Activated naive CD4-positive, alpha-beta T cell treated with anti-CD3 and anti-CD28 coated beads for 36 hours (primary cell): ENCODE results near the gene BCL6. TPM values are rescaled to one million over a fixed set of nuclear protein-coding genes. Genes with fewer than 3 reads are reported as not detected.

ENCODE experiments used
- CTCF ChIA-PET: fragments of 350-600 bp; sonication (Branson Sonifier 250); formaldehyde crosslinking; loops from one replicate; lab custom pipeline; 2021; ENCODE audit warnings: antibody characterized with exemption; lab: Charles Lee
- DNase-seq: peaks from one replicate; pipeline ENCODE4 v3.0.0-alpha.2; 2020
- H3K27ac Mint-ChIP-seq: one replicate; pipeline ENCODE4 v1.8.0; 2021; ENCODE audit warnings: mild to moderate bottlenecking, mixed read lengths
- H3K27me3 Mint-ChIP-seq: one replicate; pipeline ENCODE4 v1.8.0; 2021; ENCODE audit warnings: low read depth, mixed read lengths
- H3K36me3 Mint-ChIP-seq: one replicate; pipeline ENCODE4 v1.8.0; 2021; ENCODE audit warnings: low read depth, mixed read lengths
- H3K4me1 Mint-ChIP-seq: one replicate; pipeline ENCODE4 v1.8.0; 2021; ENCODE audit warnings: low read depth, mixed read lengths
- H3K4me3 Mint-ChIP-seq: one replicate; pipeline ENCODE4 v1.8.0; 2021; ENCODE audit warnings: mild to moderate bottlenecking, moderate library complexity, mixed read lengths
- H3K9me3 Mint-ChIP-seq: one replicate; pipeline ENCODE4 v1.8.0; 2021; ENCODE audit warnings: mixed read lengths
- intact Hi-C: fragments of 100-400 bp; cut with micrococcal nuclease; formaldehyde crosslinking; loops from one replicate; pipeline ENCODE4 v1.15.1; 2023
- total RNA-seq, 2 experiments: library from RNA; stranded (reverse); gene quantifications; one replicate each; pipeline ENCODE4 v1.2.3, GENCODE V29; 2021

Gene BCL6
- 100 to 1,000 TPM in 1 of 2 experiments, 10 to 100 TPM in 1; 98.9 to 101 TPM for total RNA-seq

- CTCF ChIA-PET = interaction anchor here (0.6 to 5.3 kb wide), 15 partner anchors 25 to 1210 kb away, joined by 3 to 40 read pairs (median 4); no protein-coding TSS in a partner anchor
- no peaks in the 10 kb centered on the region for H3K9me3 Mint-ChIP-seq
- no peaks in the 10 kb centered on the region for H3K27me3 Mint-ChIP-seq
- peaks cover 27% of the 10 kb centered on the region for H3K36me3 Mint-ChIP-seq
- DNase-seq = peak; percentile 92
- intact Hi-C loops = loop anchor here (1.0 to 10.0 kb wide), 12 partner anchors 55 to 1811 kb away; partner anchors contain the start of gene TRA2B
- peaks cover 46% of the 10 kb centered on the region for H3K4me1 Mint-ChIP-seq
- peak within 1 kb of the TSS; percentile 86 for H3K4me3 Mint-ChIP-seq
- peak within 1 kb of the TSS; percentile 97 for H3K27ac Mint-ChIP-seq
These were observed at the start of gene BCL6 for GRCh38 chr3:187745201-187746058. TSS of gene BCL6 (minus strand) at chr3:187745468. CDS start at chr3:187733693, 11,775 bp downstream.

- no peak overlapping the region for H3K27ac Mint-ChIP-seq
- no peaks in the 10 kb centered on the region for H3K36me3 Mint-ChIP-seq
- no peak for DNase-seq
- no peak overlapping the region for H3K4me3 Mint-ChIP-seq
- no peaks in the 10 kb centered on the region for H3K9me3 Mint-ChIP-seq
- CTCF ChIA-PET = no interaction called here
- H3K4me1 Mint-ChIP-seq = peaks cover 32% of the 10 kb centered on the region
- intact Hi-C loops = no loop called here
- no peaks in the 10 kb centered on the region for H3K27me3 Mint-ChIP-seq
These were observed 49.5 kb upstream of the BCL6 start for GRCh38 chr3:187794731-187795130.

GRCh38 chr3:187793618-187794017 is 48.4 kb upstream of the BCL6 start:
- no peak for DNase-seq
- no peaks in the 10 kb centered on the region for H3K27me3 Mint-ChIP-seq
- no peaks in the 10 kb centered on the region for H3K9me3 Mint-ChIP-seq
- H3K27ac Mint-ChIP-seq = no peak overlapping the region
- CTCF ChIA-PET = no interaction called here
- intact Hi-C loops = no loop called here
- H3K4me3 Mint-ChIP-seq = no peak overlapping the region
- no peaks in the 10 kb centered on the region for H3K36me3 Mint-ChIP-seq
- peaks cover 30% of the 10 kb centered on the region for H3K4me1 Mint-ChIP-seq

GRCh38 chr3:187792521-187792920 is 47.3 kb upstream of the BCL6 start:
- H3K27me3 Mint-ChIP-seq = no peaks in the 10 kb centered on the region
- H3K9me3 Mint-ChIP-seq = no peaks in the 10 kb centered on the region
- no peak overlapping the region for H3K4me3 Mint-ChIP-seq
- no peak for DNase-seq
- no peaks in the 10 kb centered on the region for H3K36me3 Mint-ChIP-seq
- no peak overlapping the region for H3K27ac Mint-ChIP-seq
- intact Hi-C loops = loop anchor here (1.0 kb wide), 1 partner anchor 271 kb away; no protein-coding TSS in a partner anchor
- H3K4me1 Mint-ChIP-seq = peaks cover 28% of the 10 kb centered on the region
- CTCF ChIA-PET = no interaction called here

- Mint-ChIP-seq H3K9me3 (no peaks in the 10 kb centered on the region), H3K4me3 (no peak overlapping the region), H3K4me1 (peaks cover 28% of the 10 kb centered on the region), H3K36me3 (no peaks in the 10 kb centered on the region), H3K27me3 (no peaks in the 10 kb centered on the region), H3K27ac (peak overlapping the region; percentile 41)
- CTCF ChIA-PET = no interaction called here
- DNase-seq = no peak
- intact Hi-C loops = loop anchor here (1.0 to 2.0 kb wide), 5 partner anchors 10 to 129 kb away; no protein-coding TSS in a partner anchor
These were observed 44.6 kb upstream of the BCL6 start for GRCh38 chr3:187789872-187790271.

- Mint-ChIP-seq H3K27me3 (no peaks in the 10 kb centered on the region), H3K4me1 (peaks cover 28% of the 10 kb centered on the region), H3K9me3 (no peaks in the 10 kb centered on the region), H3K4me3 (no peak overlapping the region), H3K36me3 (no peaks in the 10 kb centered on the region), H3K27ac (peak overlapping the region; percentile 69)
- peak; percentile 59 for DNase-seq
- intact Hi-C loops = loop anchor here (1.0 to 2.0 kb wide), 5 partner anchors 11 to 130 kb away; no protein-coding TSS in a partner anchor
- CTCF ChIA-PET = interaction anchor here (0.7 to 1.2 kb wide), 3 partner anchors 11 to 19 kb away, joined by 3 to 5 read pairs (median 3); no protein-coding TSS in a partner anchor
These were observed 44.0 kb upstream of the BCL6 start for GRCh38 chr3:187788984-187789857.

- H3K27ac Mint-ChIP-seq = no peak overlapping the region
- H3K36me3 Mint-ChIP-seq = no peaks in the 10 kb centered on the region
- no peaks in the 10 kb centered on the region for H3K9me3 Mint-ChIP-seq
- DNase-seq = no peak
- H3K27me3 Mint-ChIP-seq = no peaks in the 10 kb centered on the region
- CTCF ChIA-PET = no interaction called here
- H3K4me1 Mint-ChIP-seq = peaks cover 20% of the 10 kb centered on the region
- intact Hi-C loops = no loop called here
- no peak overlapping the region for H3K4me3 Mint-ChIP-seq
These were observed 37.8 kb upstream of the BCL6 start for GRCh38 chr3:187783098-187783497.

- intact Hi-C loops = no loop called here
- Mint-ChIP-seq H3K27ac (no peak overlapping the region), H3K4me3 (no peak overlapping the region), H3K4me1 (peaks cover 29% of the 10 kb centered on the region), H3K9me3 (no peaks in the 10 kb centered on the region), H3K36me3 (no peaks in the 10 kb centered on the region), H3K27me3 (no peaks in the 10 kb centered on the region)
- no peak for DNase-seq
- CTCF ChIA-PET = no interaction called here
These were observed 36.7 kb upstream of the BCL6 start for GRCh38 chr3:187782006-187782405.

GRCh38 chr3:187781001-187781400 is 35.7 kb upstream of the BCL6 start:
- H3K27ac Mint-ChIP-seq = no peak overlapping the region
- H3K9me3 Mint-ChIP-seq = no peaks in the 10 kb centered on the region
- no peak overlapping the region for H3K4me3 Mint-ChIP-seq
- H3K36me3 Mint-ChIP-seq = no peaks in the 10 kb centered on the region
- DNase-seq = no peak
- intact Hi-C loops = no loop called here
- H3K4me1 Mint-ChIP-seq = peaks cover 33% of the 10 kb centered on the region
- CTCF ChIA-PET = interaction anchor here (0.8 to 1.9 kb wide), 2 partner anchors 19 to 34 kb away, joined by 4 to 6 read pairs; no protein-coding TSS in a partner anchor
- H3K27me3 Mint-ChIP-seq = no peaks in the 10 kb centered on the region

GRCh38 chr3:187778726-187779125 is 33.5 kb upstream of the BCL6 start:
- intact Hi-C loops = no loop called here

GRCh38 chr3:187777331-187777941 is 32.2 kb upstream of the BCL6 start:
- Mint-ChIP-seq H3K27me3 (no peaks in the 10 kb centered on the region), H3K27ac (peak overlapping the region; percentile 96), H3K4me3 (peak overlapping the region; percentile 48), H3K4me1 (peaks cover 31% of the 10 kb centered on the region), H3K9me3 (no peaks in the 10 kb centered on the region), H3K36me3 (no peaks in the 10 kb centered on the region)
- CTCF ChIA-PET = interaction anchor here (0.5 to 1.0 kb wide), 2 partner anchors 14 to 23 kb away, joined by 3 to 4 read pairs; no protein-coding TSS in a partner anchor
- intact Hi-C loops = loop anchor here (1.0 kb wide), 9 partner anchors 8 to 1137 kb away; no protein-coding TSS in a partner anchor
- peak; percentile 76 for DNase-seq

More at GRCh38 chr3:187778726-187779125, 33.5 kb upstream of the BCL6 start:
- Mint-ChIP-seq H3K27me3 (no peaks in the 10 kb centered on the region), H3K4me3 (no peak overlapping the region), H3K27ac (peak overlapping the region; percentile 71), H3K4me1 (peaks cover 37% of the 10 kb centered on the region), H3K36me3 (no peaks in the 10 kb centered on the region), H3K9me3 (no peaks in the 10 kb centered on the region)
- CTCF ChIA-PET = interaction anchor here (0.6 to 1.3 kb wide), 2 partner anchors 21 to 38 kb away, joined by 3 read pairs; no protein-coding TSS in a partner anchor
- DNase-seq = no peak
